ENCODE results near the gene LAMC2. TPM values are rescaled to one million over a fixed set of nuclear protein-coding genes. Genes with fewer than 3 reads are reported as not detected.

LAMC2 gene
- polyA plus RNA-seq, 6 donors from 2014 or later, result not detected

GRCh38 chr1:183284086-183284485 is 98.0 kb downstream of the LAMC2 start:
- no peaks in the 10 kb centered on the region for H3K36me3 Mint-ChIP-seq
- peak overlapping the region in 1 of 6 donors; percentile 15 for H3K27ac Mint-ChIP-seq
- peaks cover 0 to 2% (median 0%) of the 10 kb centered on the region in 7 donors for H3K9me3 Mint-ChIP-seq
- no peak for ATAC-seq (ENCODE audit: low read depth in 2 of 2)
- DNase-seq, result no peak
- H3K4me3 Mint-ChIP-seq, result no peak overlapping the region
- peaks cover 0 to 4% (median 4%) of the 10 kb centered on the region in 3 donors for H3K4me1 Mint-ChIP-seq
- peaks cover 18 to 38% (median 24%) of the 10 kb centered on the region in 3 donors for H3K27me3 Mint-ChIP-seq

DNA sequence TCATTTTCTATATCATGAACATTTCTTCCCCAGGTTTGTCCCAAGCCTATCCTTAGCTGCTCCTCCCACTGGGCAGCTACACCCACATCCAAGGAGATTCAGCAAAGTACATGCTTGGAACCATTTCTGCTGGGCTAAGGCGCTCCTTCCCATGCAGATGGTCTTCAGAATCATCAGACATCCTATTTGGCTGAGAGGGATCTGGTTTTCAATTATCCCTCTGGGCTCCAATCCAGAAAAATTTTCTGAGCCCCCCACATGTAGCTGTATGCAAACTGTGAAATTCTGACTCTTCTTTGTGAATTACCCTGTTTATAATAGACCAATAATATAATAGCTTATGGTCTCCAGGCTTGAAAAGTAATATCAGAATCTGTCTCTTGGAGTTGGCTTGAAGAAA is 99.2 kb downstream of the LAMC2 start:
- H3K27ac Mint-ChIP-seq, result no peak overlapping the region
- no peaks in the 10 kb centered on the region for H3K36me3 Mint-ChIP-seq
- peaks cover 0 to 4% (median 4%) of the 10 kb centered on the region in 3 donors for H3K4me1 Mint-ChIP-seq
- H3K4me3 Mint-ChIP-seq, result no peak overlapping the region
- H3K27me3 Mint-ChIP-seq, result peaks cover 18 to 48% (median 34%) of the 10 kb centered on the region in 3 donors
- DNase-seq (no peak), ATAC-seq (ENCODE audit: low read depth in 2 of 2) (no peak)
- H3K9me3 Mint-ChIP-seq, result peaks cover 0 to 2% (median 0%) of the 10 kb centered on the region in 7 donors

DNA sequence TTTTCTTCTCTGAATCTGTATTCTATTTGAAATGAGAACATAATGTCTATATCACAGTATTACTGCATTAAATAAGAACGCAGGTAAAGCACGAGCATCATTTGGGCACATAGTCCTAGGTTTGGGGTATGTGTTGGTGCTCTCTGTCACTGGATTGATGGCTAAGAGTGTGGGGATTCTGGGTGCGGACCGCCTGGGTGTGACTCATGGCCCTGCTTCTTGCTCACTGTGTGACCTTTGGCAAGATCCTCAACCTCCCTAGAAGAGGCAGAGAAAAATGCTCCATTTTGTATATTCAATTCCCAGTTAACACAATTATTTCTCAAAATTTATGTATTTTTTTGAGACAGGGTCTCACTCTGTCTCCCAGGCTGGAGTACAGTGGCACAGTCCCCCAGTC is 99.7 kb downstream of the LAMC2 start:
- no peaks in the 10 kb centered on the region for H3K36me3 Mint-ChIP-seq
- no peak overlapping the region for H3K4me3 Mint-ChIP-seq
- H3K9me3 Mint-ChIP-seq, result peaks cover 0 to 2% (median 0%) of the 10 kb centered on the region in 7 donors
- ATAC-seq (ENCODE audit: low read depth in 2 of 2), result no peak
- no peak for DNase-seq
- H3K4me1 Mint-ChIP-seq, result peaks cover 0 to 4% (median 4%) of the 10 kb centered on the region in 3 donors
- no peak overlapping the region for H3K27ac Mint-ChIP-seq
- peaks cover 18 to 50% (median 34%) of the 10 kb centered on the region in 3 donors for H3K27me3 Mint-ChIP-seq

- H3K4me1 Mint-ChIP-seq, result no peaks in the 10 kb centered on the region
- no peak for DNase-seq
- H3K27ac Mint-ChIP-seq, result no peak overlapping the region
- ATAC-seq (ENCODE audit: low read depth in 2 of 2), result no peak
- no peaks in the 10 kb centered on the region for H3K36me3 Mint-ChIP-seq
- peaks cover 0 to 2% (median 0%) of the 10 kb centered on the region in 7 donors for H3K9me3 Mint-ChIP-seq
- peaks cover 12 to 47% (median 34%) of the 10 kb centered on the region in 3 donors for H3K27me3 Mint-ChIP-seq
- H3K4me3 Mint-ChIP-seq, result no peak overlapping the region
Measured at GRCh38 chr1:183287191-183287675, 101.2 kb downstream of the LAMC2 start.

DNA sequence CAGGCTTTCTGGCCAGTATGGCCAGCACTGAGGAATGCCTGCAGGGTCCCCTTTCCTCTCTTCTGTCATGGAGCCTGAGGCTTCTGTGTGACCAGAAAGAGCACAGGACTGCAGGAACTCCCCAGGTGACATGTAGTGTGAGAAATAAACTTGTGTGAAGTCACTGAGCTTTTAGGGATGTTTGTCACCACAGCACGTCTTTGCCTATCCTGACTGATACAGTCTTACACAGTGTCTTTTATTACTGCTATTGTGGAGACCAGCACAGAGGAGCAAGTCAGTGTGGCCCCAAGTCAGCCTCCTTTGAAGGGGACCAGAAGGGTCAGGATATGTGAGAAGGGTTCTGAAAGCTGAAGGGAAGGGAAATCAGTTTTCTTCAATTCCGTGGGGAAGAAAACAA is 102.5 kb downstream of the LAMC2 start:
- Mint-ChIP-seq H3K36me3 (no peaks in the 10 kb centered on the region), H3K4me3 (no peak overlapping the region), H3K27ac (peak overlapping the region in 1 of 6 donors; percentile 76), H3K9me3 (peaks cover 0 to 2% (median 0%) of the 10 kb centered on the region in 7 donors), H3K27me3 (peaks cover 12 to 41% (median 32%) of the 10 kb centered on the region in 3 donors), H3K4me1 (no peaks in the 10 kb centered on the region)
- DNase-seq (no peak), ATAC-seq (ENCODE audit: low read depth in 2 of 2) (no peak)

GRCh38 chr1:183289051-183289496 is 103.0 kb downstream of the LAMC2 start:
- no peaks in the 10 kb centered on the region for H3K4me1 Mint-ChIP-seq
- DNase-seq (no peak), ATAC-seq (ENCODE audit: low read depth in 2 of 2) (no peak)
- H3K27ac Mint-ChIP-seq, result no peak overlapping the region
- H3K27me3 Mint-ChIP-seq, result peaks cover 12 to 36% (median 30%) of the 10 kb centered on the region in 3 donors
- H3K4me3 Mint-ChIP-seq, result no peak overlapping the region
- no peaks in the 10 kb centered on the region for H3K36me3 Mint-ChIP-seq
- H3K9me3 Mint-ChIP-seq, result peaks cover 0 to 2% (median 0%) of the 10 kb centered on the region in 7 donors

DNA sequence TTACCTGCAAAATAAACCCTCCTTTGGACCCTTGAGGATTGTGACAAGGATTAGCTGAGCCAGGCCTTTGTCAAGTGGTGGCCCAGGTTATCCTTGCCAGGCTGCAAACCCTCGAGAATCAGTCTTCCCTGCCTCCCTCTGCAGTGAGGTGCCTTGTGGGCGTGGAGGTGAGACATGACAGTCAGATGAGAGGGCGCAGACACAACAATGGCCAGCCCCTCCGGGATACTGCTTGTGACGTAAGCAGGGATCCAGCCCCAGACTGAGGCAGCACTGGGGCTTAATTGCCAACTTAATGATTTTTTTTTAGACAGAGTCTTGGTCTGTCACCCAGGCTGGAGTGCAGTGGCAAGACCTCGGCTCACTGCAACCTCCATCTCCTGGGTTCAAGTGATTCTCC is 104.6 kb downstream of the LAMC2 start:
- Mint-ChIP-seq H3K4me3 (no peak overlapping the region), H3K4me1 (no peaks in the 10 kb centered on the region), H3K27me3 (peaks cover 0 to 28% (median 23%) of the 10 kb centered on the region in 3 donors), H3K9me3 (peaks cover 0 to 2% (median 0%) of the 10 kb centered on the region in 7 donors), H3K36me3 (no peaks in the 10 kb centered on the region), H3K27ac (no peak overlapping the region)
- ATAC-seq (ENCODE audit: low read depth in 2 of 2) (no peak), DNase-seq (no peak)

- no peak overlapping the region for H3K4me3 Mint-ChIP-seq
- no peak for ATAC-seq (ENCODE audit: low read depth in 2 of 2)
- H3K27me3 Mint-ChIP-seq, result peaks cover 0 to 27% (median 23%) of the 10 kb centered on the region in 3 donors
- H3K36me3 Mint-ChIP-seq, result no peaks in the 10 kb centered on the region
- H3K9me3 Mint-ChIP-seq, result peaks cover 0 to 2% (median 0%) of the 10 kb centered on the region in 7 donors
- no peak for DNase-seq
- H3K27ac Mint-ChIP-seq, result peak overlapping the region in 1 of 6 donors; percentile 88
- no peaks in the 10 kb centered on the region for H3K4me1 Mint-ChIP-seq
Measured at GRCh38 chr1:183291216-183291762, 105.2 kb downstream of the LAMC2 start.

- Mint-ChIP-seq H3K36me3 (no peaks in the 10 kb centered on the region), H3K27ac (no peak overlapping the region), H3K27me3 (peaks cover 3 to 27% (median 25%) of the 10 kb centered on the region in 3 donors), H3K9me3 (peaks cover 0 to 2% (median 0%) of the 10 kb centered on the region in 7 donors), H3K4me3 (no peak overlapping the region), H3K4me1 (no peaks in the 10 kb centered on the region)
- no peak for ATAC-seq (ENCODE audit: low read depth in 2 of 2)
- no peak for DNase-seq
Measured at GRCh38 chr1:183291802-183292514, 105.9 kb downstream of the LAMC2 start.

DNA sequence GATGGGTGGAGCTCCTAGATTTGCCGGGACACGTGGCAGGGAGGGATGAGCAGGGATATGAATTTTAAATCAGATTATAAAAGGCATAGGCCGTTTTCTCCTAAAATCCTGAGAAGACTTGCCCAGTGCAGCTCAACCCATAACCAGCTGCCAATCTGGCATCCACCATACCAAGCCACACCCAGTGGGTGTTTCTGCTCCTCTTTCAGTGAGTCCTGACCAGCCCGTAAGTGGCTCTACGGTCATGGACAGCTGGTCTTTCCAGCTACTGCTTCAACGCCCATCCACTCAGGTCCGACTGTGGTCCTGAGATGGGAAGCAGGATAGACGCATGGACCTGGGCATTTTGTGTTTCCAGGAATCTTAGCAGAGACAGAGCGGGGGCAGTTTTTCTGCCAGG is 107.2 kb downstream of the LAMC2 start:
- no peaks in the 10 kb centered on the region for H3K36me3 Mint-ChIP-seq
- H3K27me3 Mint-ChIP-seq, result peaks cover 5 to 29% (median 25%) of the 10 kb centered on the region in 3 donors
- DNase-seq (no peak), ATAC-seq (ENCODE audit: low read depth in 2 of 2) (no peak)
- no peak overlapping the region for H3K4me3 Mint-ChIP-seq
- H3K4me1 Mint-ChIP-seq, result no peaks in the 10 kb centered on the region
- H3K9me3 Mint-ChIP-seq, result peaks cover 0 to 2% (median 0%) of the 10 kb centered on the region in 7 donors
- H3K27ac Mint-ChIP-seq, result peak overlapping the region in 1 of 6 donors; percentile 60

GRCh38 chr1:183293876-183294275 is 107.8 kb downstream of the LAMC2 start:
- Mint-ChIP-seq H3K4me1 (no peaks in the 10 kb centered on the region), H3K27ac (no peak overlapping the region), H3K27me3 (peaks cover 5 to 29% (median 19%) of the 10 kb centered on the region in 3 donors), H3K4me3 (no peak overlapping the region), H3K36me3 (no peaks in the 10 kb centered on the region), H3K9me3 (peaks cover 0 to 4% (median 0%) of the 10 kb centered on the region in 7 donors)
- ATAC-seq (ENCODE audit: low read depth in 2 of 2) (no peak), DNase-seq (no peak)

Data from naive B cell (primary cell).